ENCODE results near the gene MILR1. TPM values are rescaled to one million over a fixed set of nuclear protein-coding genes. Genes with fewer than 3 reads are reported as not detected.

The MILR1 gene
- total RNA-seq, 1 experiment from 2014 or later: 3.8 TPM

GRCh38 chr17:64491034-64491860 is 42.3 kb downstream of the MILR1 start:
- POLR2A ChIA-PET: interaction anchor here (0.6 to 8.5 kb wide), 5 partner anchors 12 to 93 kb away, joined by 3 to 119 read pairs (median 3); partner anchors contain the start of genes CEP95 and DDX5
- RAD21 ChIA-PET (ENCODE audit: low non-redundant PET in 1 of 2, low total read pairs in 2 of 2, uncharacterized antibody in 2 of 2, unreplicated experiment in 2 of 2): interaction anchor here (0.7 to 1.3 kb wide), 5 partner anchors 19 to 72 kb away, joined by 3 to 19 read pairs (median 6); no protein-coding TSS in a partner anchor
- H3K9ac ChIP-seq (ENCODE audit: low read length): no peak overlapping the region
- H3K4me3 ChIP-seq (replicated peaks in 1 of 2; ENCODE audit: low read depth in 1 of 2, low read length in 2 of 2): no peak overlapping the region
- no peak for TF ChIP-seq POLR2A (IDR thresholded peaks at IDR 0.05; ENCODE audit: borderline replicate concordance, extremely low read depth, insufficient read depth, insufficient read length)
- peak; percentile 88 for TF ChIP-seq RAD21 (IDR thresholded peaks at IDR 0.05; ENCODE audit: low read depth)
- TF ChIP-seq CTCF (IDR thresholded peaks at IDR 0.05 in 2 of 3, conservative IDR thresholded peaks at IDR 0.05 in 1 of 3; ENCODE audit: borderline replicate concordance in 1 of 3, insufficient read depth in 1 of 3, low read depth in 2 of 3, low read length in 2 of 3): peak; percentile 75 to 87 (median 78); a peak in 5 of 6 replicates
- TF ChIP-seq MAX (IDR thresholded peaks at IDR 0.05): no peak
- H3K9me2 ChIP-seq (ENCODE audit: insufficient read depth): no peaks in the 10 kb centered on the region
- DNase-seq (ENCODE audit: low read depth, low spot score) (no peak), ATAC-seq (peak; percentile 93)
- peaks cover 53% of the 10 kb centered on the region for H3K79me2 ChIP-seq (ENCODE audit: insufficient read depth, low read length)
- intact Hi-C loops (cut with micrococcal nuclease): loop anchor here (1.0 to 10.0 kb wide), 3 partner anchors 71 to 346 kb away; no protein-coding TSS in a partner anchor
- CTCF ChIA-PET: interaction anchor here (0.6 to 4.7 kb wide), 20 partner anchors 9 to 164 kb away, joined by 3 to 168 read pairs (median 6); partner anchors contain the start of genes CEP95 and DDX5
- peaks cover 4 to 8% of the 10 kb centered on the region in 2 experiments; a peak in 2 of 4 replicates for H3K4me1 ChIP-seq (ENCODE audit: control insufficient read depth in 1 of 2, insufficient read depth in 2 of 2, low read length in 2 of 2)
- no peaks in the 10 kb centered on the region for H4K20me1 ChIP-seq (ENCODE audit: insufficient read depth)
- peaks cover 31 to 39% of the 10 kb centered on the region in 2 experiments for H3K36me3 ChIP-seq (ENCODE audit: control insufficient read depth in 1 of 2, insufficient read depth in 2 of 2, low read length in 2 of 2)
- H2AFZ ChIP-seq (ENCODE audit: low read depth, low read length, poor library complexity, severe bottlenecking): no peak overlapping the region
- BruUV-seq (replicated peaks): no TSS peak
- no peaks in the 10 kb centered on the region for H3K27me3 ChIP-seq (ENCODE audit: insufficient read depth, low read length)
- H3K9me3 ChIP-seq (ENCODE audit: control insufficient read depth in 1 of 2, insufficient read depth in 1 of 2, low read depth in 1 of 2, low read length in 2 of 2): no peaks in the 10 kb centered on the region
- H3K27ac ChIP-seq (ENCODE audit: low read depth, low read length): no peak overlapping the region
- H3K4me2 ChIP-seq (ENCODE audit: low read length): no peak overlapping the region

Data from HCT116 (cell line).